ENCODE measurements around the gene OR2D2.
"Not testable (repeated sequence)": the region's sequence is repeated elsewhere in the genome, so short reads cannot be mapped to it uniquely, and the experiment has no call there.

OR2D2 gene

DNA sequence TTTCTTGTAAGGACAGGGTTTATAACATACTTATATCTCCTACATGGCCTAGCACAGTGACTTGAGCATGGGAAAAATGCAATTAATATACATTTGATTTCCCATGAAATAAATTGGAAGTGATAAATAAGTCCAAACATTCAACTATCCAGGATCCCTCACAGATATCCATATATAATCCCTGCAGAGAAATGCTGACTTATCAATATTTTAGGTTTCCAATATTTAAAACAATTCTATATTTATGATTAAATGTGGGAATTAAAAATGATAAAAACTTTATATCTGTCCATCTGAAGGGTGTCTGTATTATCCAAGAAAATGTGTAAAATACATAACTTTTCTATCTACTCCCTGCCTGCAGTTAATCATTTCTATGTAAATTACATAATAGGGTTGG, 9.5 kb downstream of the OR2D2 start:
- DNase-seq (ENCODE audit: low spot score): no peak

DNA sequence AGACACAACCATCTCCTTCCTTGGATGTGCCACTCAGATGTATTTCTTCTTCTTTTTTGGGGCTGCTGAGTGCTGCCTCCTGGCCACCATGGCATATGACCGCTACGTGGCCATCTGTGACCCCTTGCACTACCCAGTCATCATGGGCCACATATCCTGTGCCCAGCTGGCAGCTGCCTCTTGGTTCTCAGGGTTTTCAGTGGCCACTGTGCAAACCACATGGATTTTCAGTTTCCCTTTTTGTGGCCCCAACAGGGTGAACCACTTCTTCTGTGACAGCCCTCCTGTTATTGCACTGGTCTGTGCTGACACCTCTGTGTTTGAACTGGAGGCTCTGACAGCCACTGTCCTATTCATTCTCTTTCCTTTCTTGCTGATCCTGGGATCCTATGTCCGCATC, 15.4 kb downstream of the OR2D2 start:
- no peak for DNase-seq (ENCODE audit: low spot score)

DNA sequence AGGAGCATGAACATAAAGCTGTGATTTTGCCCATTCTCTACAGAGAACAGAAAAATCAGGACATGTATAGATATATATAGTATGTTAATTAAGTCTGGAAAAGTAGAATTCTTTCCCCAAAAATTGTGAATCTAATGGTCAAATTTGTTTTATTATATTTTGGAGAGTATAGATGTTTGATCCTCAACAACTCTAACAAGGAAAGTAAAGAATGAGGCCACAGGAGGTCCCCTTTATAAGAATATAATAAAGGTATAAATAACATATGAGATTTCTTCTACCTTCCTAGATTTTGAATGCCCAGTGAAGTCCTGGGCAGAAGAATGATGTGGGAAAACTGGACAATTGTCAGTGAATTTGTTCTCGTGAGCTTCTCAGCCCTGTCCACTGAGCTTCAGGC, 16.0 kb downstream of the OR2D2 start, which contains the start of gene OR10A4:
TSS of gene OR10A4 (plus strand) at position 301 of the 400 bp plus-strand sequence. CDS start at position 324, 23 bp downstream.
- no peak for DNase-seq (ENCODE audit: low spot score)

DNA sequence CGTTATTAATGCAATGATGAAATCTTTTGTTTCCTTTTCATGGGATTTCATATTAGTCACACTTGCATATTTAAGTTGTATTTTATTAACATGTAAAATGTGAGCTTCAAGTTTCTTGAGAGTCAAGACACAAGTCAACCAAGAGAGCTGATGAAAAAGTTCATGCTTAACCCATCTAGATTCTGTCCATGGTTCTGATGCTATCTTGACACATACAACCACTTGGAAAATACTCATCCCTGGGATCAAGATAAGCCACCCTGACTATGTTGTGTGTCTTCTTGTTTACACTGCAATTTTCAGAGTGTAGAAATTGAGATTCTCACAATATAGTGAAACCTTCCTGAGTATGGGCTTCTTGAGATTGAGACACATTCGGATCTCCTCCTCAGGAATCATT, 16.5 kb downstream of the OR2D2 start:
- no peak for DNase-seq (ENCODE audit: low spot score)

DNA sequence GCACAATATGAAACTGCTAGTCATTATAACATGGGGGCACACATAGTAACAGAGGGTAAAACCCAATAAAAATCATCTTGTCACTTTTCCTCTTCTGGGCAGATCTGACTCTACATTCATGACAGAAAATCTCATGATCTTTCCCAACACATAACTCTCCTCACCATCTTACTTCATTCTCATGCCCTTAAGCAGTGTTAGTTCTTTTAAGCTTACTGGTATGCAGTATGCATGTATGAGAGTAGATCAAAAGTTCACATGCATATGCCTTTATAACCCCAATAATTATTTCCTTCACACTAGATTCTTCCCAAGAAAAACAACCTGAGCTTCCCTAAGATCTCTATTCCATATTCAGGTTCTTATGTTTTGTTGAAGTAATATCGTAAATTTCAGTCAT, 21.0 kb downstream of the OR2D2 start:
- DNase-seq (ENCODE audit: low spot score): no peak

DNA sequence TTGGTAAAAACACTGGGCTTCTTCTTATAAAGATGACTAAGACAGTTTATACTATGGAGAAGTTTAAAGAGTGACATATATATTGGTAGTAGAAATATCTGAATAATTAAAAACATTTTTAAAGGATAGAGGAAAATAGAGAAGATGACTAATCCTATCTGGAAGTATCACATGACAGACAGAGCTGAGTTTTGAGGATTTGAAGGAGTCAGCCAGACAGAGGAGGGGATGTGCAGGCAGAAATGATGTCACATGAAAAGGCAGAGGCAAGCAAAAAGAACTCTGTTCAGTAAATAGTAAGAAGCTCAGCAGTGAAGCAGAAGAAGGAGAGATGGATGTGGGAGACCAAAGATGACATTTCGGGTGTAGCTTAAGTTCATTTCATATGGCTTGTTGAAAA, 27.9 kb downstream of the OR2D2 start:
- DNase-seq (ENCODE audit: low spot score): no peak

DNA sequence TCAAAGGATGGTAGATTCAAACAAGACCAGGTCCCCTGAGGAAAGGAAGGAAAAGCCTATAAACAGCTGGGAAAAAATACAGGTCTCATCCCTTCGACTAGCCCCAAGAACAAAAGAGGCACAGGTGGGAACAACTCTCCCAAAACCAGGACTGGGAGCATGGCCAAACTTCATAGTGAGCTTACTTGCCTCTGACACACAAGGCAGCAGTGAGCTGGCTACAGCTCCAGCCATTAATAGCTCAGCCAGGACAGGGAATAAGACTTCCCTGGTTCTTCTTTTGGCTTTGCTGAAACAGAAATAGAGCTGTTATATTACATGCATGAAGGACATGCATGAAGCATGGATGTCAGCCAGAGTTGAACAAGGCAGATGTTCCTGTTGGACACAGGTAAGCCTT, 29.3 kb downstream of the OR2D2 start, which contains the start of gene OR10A2:
TSS of gene OR10A2 (plus strand) at position 97 of the 400 bp plus-strand sequence. CDS start 6,698 bp downstream, outside the sequence.
- DNase-seq (ENCODE audit: low spot score): no peak

DNA sequence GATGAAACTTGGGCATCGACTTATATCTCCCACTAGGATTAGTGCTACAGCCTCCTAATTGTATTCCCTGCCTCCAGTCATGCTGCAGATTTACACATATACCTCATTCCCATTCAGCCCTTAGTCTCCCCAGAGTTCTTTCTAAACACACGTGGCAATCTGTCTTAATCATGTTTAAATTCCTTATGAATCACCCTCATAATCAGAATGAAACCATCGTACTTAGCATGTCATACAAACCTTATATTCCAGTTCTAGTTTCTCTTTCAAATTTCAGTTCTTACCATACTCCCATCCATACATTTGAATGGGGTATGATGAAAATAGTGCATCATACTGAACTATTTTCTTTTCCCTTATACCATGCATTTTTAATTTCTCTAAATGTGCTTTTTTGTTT, 35.4 kb downstream of the OR2D2 start:
- DNase-seq (ENCODE audit: low spot score): no peak

DNA sequence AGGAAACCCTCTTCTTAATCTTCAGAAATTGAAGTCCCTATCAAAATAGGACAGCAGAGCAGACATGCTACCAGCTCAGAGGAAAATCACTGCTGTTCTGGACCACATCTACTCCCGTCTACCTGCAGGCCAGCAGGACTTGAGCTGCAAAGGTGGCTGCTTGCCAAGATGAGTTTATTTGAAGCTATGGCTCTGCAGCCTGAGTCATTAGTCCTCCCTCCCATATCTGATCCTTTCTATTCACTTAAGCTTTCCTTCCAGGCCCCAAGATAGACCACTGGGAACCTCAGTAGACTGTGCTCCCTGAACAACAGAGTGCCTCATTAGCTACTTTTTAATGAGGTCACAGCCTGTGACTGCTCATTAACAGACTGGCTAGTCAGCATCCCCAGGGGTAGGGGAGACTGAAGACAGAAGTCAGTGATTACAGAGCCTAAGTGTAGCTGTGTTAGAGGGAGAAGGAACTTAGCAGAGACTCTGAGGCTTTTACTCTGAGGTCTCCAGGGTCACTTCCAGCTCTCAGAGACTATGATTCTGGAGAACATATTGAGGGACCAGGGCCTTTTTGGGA, 36.2 kb downstream of the OR2D2 start:
- no peak for DNase-seq (ENCODE audit: low spot score)

DNA sequence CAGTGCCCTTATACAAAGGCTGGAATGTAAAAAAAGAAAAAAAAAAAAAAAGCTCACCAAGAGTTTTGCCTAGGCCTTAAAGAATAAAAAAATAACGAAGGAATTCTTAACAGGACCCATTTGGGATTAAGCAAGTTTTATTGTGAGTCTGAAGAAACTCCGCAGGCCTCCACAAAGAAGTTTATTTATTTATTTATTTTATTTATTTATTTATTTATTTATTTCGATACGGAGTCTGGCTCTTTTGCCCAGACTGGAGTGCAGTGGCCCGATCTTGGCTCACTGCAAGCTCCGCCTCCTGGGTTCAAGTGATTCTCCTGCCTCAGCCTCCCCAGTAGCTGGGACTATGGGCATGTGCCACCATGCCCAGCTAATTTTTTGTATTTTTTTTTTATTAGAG, 37.5 kb downstream of the OR2D2 start:
- not testable (repeated sequence) for DNase-seq (ENCODE audit: low spot score)

DNA sequence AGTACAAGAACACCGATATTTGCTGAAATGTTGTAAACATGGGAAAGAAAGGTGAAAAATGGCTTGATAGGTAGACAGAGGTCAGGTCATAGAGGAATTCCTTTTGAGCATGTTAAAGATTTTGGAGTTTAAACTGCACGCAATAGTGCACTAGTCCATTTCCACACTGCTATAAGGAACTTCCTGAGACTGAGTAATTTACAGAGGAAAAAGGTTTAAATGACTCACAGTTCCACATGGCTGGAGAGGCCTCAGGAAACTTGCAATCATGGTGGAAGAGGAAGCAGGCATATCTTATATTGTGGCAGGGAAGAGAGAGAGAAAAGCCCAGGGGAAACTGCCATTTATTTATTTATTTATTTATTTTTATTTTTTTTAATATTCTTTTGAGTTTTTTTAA, 41.8 kb downstream of the OR2D2 start:
- DNase-seq (ENCODE audit: low spot score): no peak

DNA sequence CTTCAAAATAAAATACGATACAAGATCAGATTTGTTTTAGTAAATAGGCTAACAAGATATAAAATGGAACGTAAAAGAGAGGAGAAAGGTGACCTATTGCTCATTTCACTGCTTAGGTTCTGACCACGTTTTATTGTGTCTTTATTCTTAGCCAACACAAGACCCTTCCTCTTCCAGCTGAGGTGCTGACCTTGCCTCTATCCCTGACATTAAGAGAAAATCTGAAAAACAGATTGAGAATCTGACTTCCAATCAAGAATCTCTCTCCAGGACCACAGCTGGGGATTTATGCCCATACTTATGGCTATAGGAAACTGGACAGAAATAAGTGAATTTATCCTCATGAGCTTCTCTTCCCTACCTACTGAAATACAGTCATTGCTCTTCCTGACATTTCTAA, 46.9 kb downstream of the OR2D2 start, which contains the start of gene OR10A5:
TSS of gene OR10A5 (plus strand) at position 301 of the 400 bp plus-strand sequence. CDS start at position 301, 0 bp downstream.
- DNase-seq (ENCODE audit: low spot score): no peak

DNA sequence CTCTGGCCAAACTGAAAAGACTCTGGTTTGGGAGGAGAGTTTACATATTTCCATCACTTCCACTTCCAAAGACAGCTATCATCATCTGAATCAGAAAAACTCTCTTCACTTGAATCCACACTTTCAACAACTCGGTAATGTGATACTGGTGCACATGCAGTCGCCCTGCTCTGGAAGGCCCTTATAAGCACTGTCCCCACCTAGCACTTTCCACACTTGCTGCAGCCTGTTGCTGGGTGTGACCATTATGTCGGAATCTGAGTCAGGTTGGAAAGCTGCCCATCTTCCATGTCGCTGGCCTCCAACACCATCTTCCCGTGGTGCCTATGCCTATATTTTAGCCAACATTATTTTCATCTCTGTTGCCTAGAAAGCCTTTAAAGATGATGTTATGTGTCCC, 47.9 kb downstream of the OR2D2 start:
- DNase-seq (ENCODE audit: low spot score): no peak

DNA sequence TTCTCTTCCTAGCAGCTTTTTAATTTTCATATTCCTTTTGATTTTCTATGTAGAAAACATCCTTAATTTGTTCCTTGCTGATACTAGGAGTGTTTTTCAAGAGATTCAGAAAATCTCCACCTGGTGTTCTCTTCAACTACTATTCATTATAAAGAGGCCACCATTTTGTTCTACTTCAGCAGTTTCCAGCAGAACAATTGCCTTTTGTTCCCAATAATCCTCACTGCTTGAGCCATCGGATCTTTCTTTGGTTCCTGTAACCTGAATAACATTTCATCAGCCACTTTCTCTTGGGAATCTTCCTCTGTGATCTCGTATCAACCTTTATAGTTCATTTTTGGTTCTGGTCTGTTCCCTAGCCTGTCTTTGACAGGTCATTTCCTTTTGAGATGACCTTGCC, 48.6 kb downstream of the OR2D2 start:
- no peak for DNase-seq (ENCODE audit: low spot score)

DNA sequence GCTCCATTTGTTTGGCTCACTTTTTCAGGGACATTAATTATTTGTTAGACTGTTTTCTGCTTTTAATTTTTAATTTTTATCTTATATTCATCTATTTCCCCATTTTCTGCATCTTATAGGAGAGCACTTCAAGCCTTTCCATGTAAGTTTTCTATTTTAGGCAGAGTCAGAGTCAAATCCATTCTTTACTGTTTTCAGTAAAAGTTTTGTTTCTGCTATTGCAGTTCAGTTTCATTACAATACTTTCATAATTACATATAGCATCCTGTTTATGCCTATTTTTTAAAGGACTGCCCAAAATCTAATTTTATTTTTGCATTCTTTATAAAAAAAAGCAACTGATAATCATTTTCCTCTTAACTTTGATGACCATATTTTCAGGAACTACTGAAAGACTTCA, 50.6 kb downstream of the OR2D2 start:
- no peak for DNase-seq (ENCODE audit: low spot score)
